GM21529 (cell line): ENCODE data around the gene GPR39.
"Not testable (repeated sequence)": the region's sequence is repeated elsewhere in the genome, so short reads cannot be mapped to it uniquely, and the experiment has no call there.

Experiments
- ATAC-seq: cut with Tn5 transposase; IDR thresholded peaks from one replicate; pipeline ENCODE4 v1.9.1; 2021; ENCODE audit not compliant: unreplicated experiment

GPR39 gene

GRCh38 chr2:132416723-132417395 is at the start of gene GPR39:
Gene GPR39 (plus strand): TSS chr2:132416805.
- no peak for ATAC-seq

GRCh38 chr2:132368191-132368590 is 48.4 kb upstream of the GPR39 start:
- no peak for ATAC-seq

GRCh38 chr2:132372276-132372675 is 44.3 kb upstream of the GPR39 start:
- ATAC-seq, result no peak

- ATAC-seq, result no peak
Observed at GRCh38 chr2:132373391-132374135, 43.0 kb upstream of the GPR39 start.

GRCh38 chr2:132374151-132374550 is 42.5 kb upstream of the GPR39 start:
- no peak for ATAC-seq

- no peak for ATAC-seq
Observed at GRCh38 chr2:132374551-132374950, 42.1 kb upstream of the GPR39 start.

- no peak for ATAC-seq
Observed at GRCh38 chr2:132374961-132375360, 41.6 kb upstream of the GPR39 start.

GRCh38 chr2:132381376-132381775 is 35.2 kb upstream of the GPR39 start:
- ATAC-seq, result no peak

- no peak for ATAC-seq
Observed at GRCh38 chr2:132383956-132384355, 32.6 kb upstream of the GPR39 start.

- ATAC-seq, result no peak
Observed at GRCh38 chr2:132384491-132385151, 32.0 kb upstream of the GPR39 start.

GRCh38 chr2:132387126-132387525 is 29.5 kb upstream of the GPR39 start:
- no peak for ATAC-seq

- ATAC-seq, result no peak
Observed at GRCh38 chr2:132390076-132390475, 26.5 kb upstream of the GPR39 start.

GRCh38 chr2:132391378-132391777 is 25.2 kb upstream of the GPR39 start:
- no peak for ATAC-seq

- no peak for ATAC-seq
Observed at GRCh38 chr2:132392221-132392620, 24.4 kb upstream of the GPR39 start.

GRCh38 chr2:132392879-132393278 is 23.7 kb upstream of the GPR39 start:
- ATAC-seq, result no peak

GRCh38 chr2:132397042-132397441 is 19.6 kb upstream of the GPR39 start:
- ATAC-seq, result not testable (repeated sequence)

- no peak for ATAC-seq
Observed at GRCh38 chr2:132400169-132400900, 16.3 kb upstream of the GPR39 start.

- no peak for ATAC-seq
Observed at GRCh38 chr2:132400901-132401240, 15.7 kb upstream of the GPR39 start.

GRCh38 chr2:132401326-132401725 is 15.3 kb upstream of the GPR39 start:
- no peak for ATAC-seq

- no peak for ATAC-seq
Observed at GRCh38 chr2:132403146-132403545, 13.5 kb upstream of the GPR39 start.

GRCh38 chr2:132404056-132404455 is 12.5 kb upstream of the GPR39 start:
- ATAC-seq, result no peak
